SK-N-SH treated with all-trans-retinoic acid at 6 μM for 48 hours (cell line): ENCODE measurements around the gene FAM234A.
"Not testable (repeated sequence)": the region's sequence is repeated elsewhere in the genome, so short reads cannot be mapped to it uniquely, and the experiment has no call there.

ENCODE experiments used
- ATAC-seq: fragments of 200-7000 bp; cut with Tn5 transposase; 3 replicates; pipeline ENCODE4 v1.9.1; 2020; ENCODE audit warnings: mild to moderate bottlenecking, moderate library complexity
- BACH2 ChIP-seq: fragments of 250-450 bp; sonication (Bioruptor Pico); IDR thresholded peaks from 2 replicates; pipeline ENCODE4 v1.9.0; 2021; ENCODE audit warnings: mild to moderate bottlenecking, borderline replicate concordance
- CREB5 ChIP-seq: fragments of 250-450 bp; sonication (Bioruptor Pico); IDR thresholded peaks from 2 replicates; pipeline ENCODE4 v1.5.1; 2020; ENCODE audit warnings: low read depth, mild to moderate bottlenecking, moderate library complexity
- CSDC2 ChIP-seq: fragments of 250-450 bp; sonication (Bioruptor Pico); IDR thresholded peaks from 2 replicates; pipeline ENCODE4 v1.5.0; 2020; ENCODE audit warnings: mild to moderate bottlenecking, moderate library complexity
- CSRNP3 ChIP-seq: fragments of 250-450 bp; sonication (Bioruptor Pico); IDR thresholded peaks from 2 replicates; pipeline ENCODE4 v1.5.1; 2021; ENCODE audit warnings: mild to moderate bottlenecking, moderate library complexity
- GLIS3 ChIP-seq: fragments of 250-450 bp; sonication (Bioruptor Pico); IDR thresholded peaks from 2 replicates; pipeline ENCODE4 v1.5.0; 2020; ENCODE audit warnings: mild to moderate bottlenecking, moderate library complexity
- ISL1 ChIP-seq: fragments of 250-450 bp; sonication (Bioruptor Pico); IDR thresholded peaks from 2 replicates; pipeline ENCODE4 v2.1.2; 2022; ENCODE audit warnings: mild to moderate bottlenecking, moderate library complexity
- OSR1 ChIP-seq: fragments of 250-450 bp; sonication (Bioruptor Pico); IDR thresholded peaks from 2 replicates; pipeline ENCODE4 v1.8.0; 2022; ENCODE audit warnings: moderate library complexity, mild to moderate bottlenecking, inconsistent platforms
- PATZ1 ChIP-seq: fragments of 250-450 bp; sonication (Bioruptor Pico); IDR thresholded peaks from 2 replicates; pipeline ENCODE4 v1.8.0; 2020; ENCODE audit warnings: mild to moderate bottlenecking, moderate library complexity, borderline replicate concordance
- PPARA ChIP-seq: fragments of 250-450 bp; sonication (Bioruptor Pico); IDR thresholded peaks from 2 replicates; pipeline ENCODE4 v1.5.0; 2020; ENCODE audit warnings: mild to moderate bottlenecking, borderline replicate concordance
- RARB ChIP-seq: fragments of 250-450 bp; sonication (Bioruptor Pico); IDR thresholded peaks from 2 replicates; pipeline ENCODE4 v1.8.0; 2021; ENCODE audit warnings: mild to moderate bottlenecking, moderate library complexity
- SNAI2 ChIP-seq: fragments of 250-450 bp; sonication (Bioruptor Pico); IDR thresholded peaks from 2 replicates; pipeline ENCODE4 v1.5.0; 2020; ENCODE audit warnings: mild to moderate bottlenecking, moderate library complexity
- TCF4 ChIP-seq: fragments of 250-450 bp; sonication (Bioruptor Pico); IDR thresholded peaks from 2 replicates; pipeline ENCODE4 v1.8.0; 2021; ENCODE audit warnings: mild to moderate bottlenecking, moderate library complexity, borderline replicate concordance
- TOX ChIP-seq: fragments of 250-450 bp; sonication (Bioruptor Pico); IDR thresholded peaks from 2 replicates; pipeline ENCODE4 v1.8.0; 2021; ENCODE audit warnings: mild to moderate bottlenecking, moderate library complexity, borderline replicate concordance
- ZC3H10 ChIP-seq: fragments of 250-450 bp; sonication (Bioruptor Pico); IDR thresholded peaks from 2 replicates; pipeline ENCODE4 v1.5.1; 2021; ENCODE audit warnings: mild to moderate bottlenecking, moderate library complexity
- ZFP3 ChIP-seq: fragments of 250-450 bp; sonication (Bioruptor Pico); IDR thresholded peaks from 2 replicates; pipeline ENCODE4 v1.5.0; 2020; ENCODE audit warnings: mild to moderate bottlenecking, moderate library complexity
- ZFP30 ChIP-seq: fragments of 450-650 bp; formaldehyde crosslinking; IDR thresholded peaks from 2 replicates; pipeline ENCODE4 v1.5.0; 2022; ENCODE audit warnings: mild to moderate bottlenecking, moderate library complexity
- ZNF565 ChIP-seq: fragments of 450-650 bp; formaldehyde crosslinking; conservative IDR thresholded peaks from 2 replicates; pipeline ENCODE4 v1.5.0; 2020; ENCODE audit warnings: low read depth, mild to moderate bottlenecking, moderate library complexity
- ZNF8 ChIP-seq: fragments of 450-650 bp; formaldehyde crosslinking; IDR thresholded peaks from 2 replicates; pipeline ENCODE4 v1.5.0; 2020; ENCODE audit warnings: mild to moderate bottlenecking, moderate library complexity
- TF ChIP-seq, protein P1 (sequence below): fragments of 250-450 bp; sonication (Bioruptor Pico); IDR thresholded peaks from 2 replicates; pipeline ENCODE4 v1.8.0; 2021; ENCODE audit warnings: low read depth, mild to moderate bottlenecking, moderate library complexity, borderline replicate concordance

Gene FAM234A

GRCh38 chr16:255183-255582 lies 20.6 kb downstream of the FAM234A start:
- ATAC-seq, result no peak
- TF ChIP-seq ZNF565 (CRISPR knock-in tag) (no peak), CSRNP3 (CRISPR knock-in tag) (no peak), CSDC2 (CRISPR knock-in tag) (no peak), RARB (CRISPR knock-in tag) (no peak), TCF4 (CRISPR knock-in tag) (no peak), ISL1 (no peak)

- ATAC-seq, result not testable (repeated sequence)
Measured at GRCh38 chr16:258091-258490, 23.5 kb downstream of the FAM234A start.

DNA sequence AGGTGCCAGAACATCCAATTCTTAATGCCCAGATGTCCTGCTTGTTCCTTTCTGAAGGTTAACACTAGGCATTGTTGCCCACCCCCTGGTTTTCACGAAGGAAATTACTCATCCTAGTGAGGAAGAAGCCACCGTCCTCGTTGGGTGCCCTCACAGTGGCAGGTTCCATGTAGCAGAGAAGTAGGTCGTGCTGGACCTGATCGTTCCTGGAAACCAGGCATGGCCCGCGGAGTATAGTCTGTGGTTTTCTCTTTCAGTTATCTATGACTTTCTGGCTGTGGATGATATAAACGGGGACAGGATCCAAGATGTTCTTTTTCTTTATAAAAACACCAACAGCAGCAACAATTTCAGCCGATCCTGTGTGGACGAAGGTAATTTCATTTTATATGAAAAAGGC lies 24.6 kb downstream of the FAM234A start:
- ATAC-seq, result no peak
- TF ChIP-seq PPARA (CRISPR knock-in tag), result no peak
- no peak for TF ChIP-seq ISL1
- no peak for TF ChIP-seq OSR1 (CRISPR knock-in tag)
- TF ChIP-seq SNAI2, result no peak
- no peak for TF ChIP-seq BACH2 (CRISPR knock-in tag)
- TF ChIP-seq ZC3H10 (CRISPR knock-in tag), result no peak
- TF ChIP-seq GLIS3, result no peak
- no peak for TF ChIP-seq ZNF8 (CRISPR knock-in tag)
- TF ChIP-seq ZNF565 (CRISPR knock-in tag), result no peak
- no peak for TF ChIP-seq PATZ1 (CRISPR knock-in tag)
- TF ChIP-seq CREB5 (CRISPR knock-in tag), result no peak
- TF ChIP-seq ZFP30 (CRISPR knock-in tag), result no peak
- TF ChIP-seq TCF4 (CRISPR knock-in tag), result no peak
- no peak for TF ChIP-seq ZFP3 (CRISPR knock-in tag)
- no peak for TF ChIP-seq RARB (CRISPR knock-in tag)
- no peak for TF ChIP-seq TOX (CRISPR knock-in tag)
- TF ChIP-seq CSRNP3 (CRISPR knock-in tag), result no peak
- TF ChIP-seq, all 23 proteins: peak for 0

DNA sequence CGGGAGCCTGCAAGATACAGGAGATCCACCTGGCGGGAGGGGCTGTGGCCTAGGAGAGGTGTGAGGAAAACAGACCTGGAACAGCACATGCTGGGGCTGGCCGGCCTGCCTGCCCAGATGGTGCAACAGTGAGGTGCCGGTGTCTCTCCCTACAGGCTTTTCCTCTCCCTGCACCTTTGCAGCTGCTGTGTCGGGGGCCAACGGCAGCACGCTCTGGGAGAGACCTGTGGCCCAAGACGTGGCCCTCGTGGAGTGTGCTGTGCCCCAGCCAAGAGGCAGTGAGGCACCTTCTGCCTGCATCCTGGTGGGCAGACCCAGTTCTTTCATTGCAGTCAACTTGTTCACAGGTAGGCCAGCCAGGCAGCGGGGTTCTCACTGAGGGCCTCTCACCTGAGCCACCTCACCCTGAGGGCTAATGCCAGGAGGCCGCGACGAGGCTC lies 25.2 kb downstream of the FAM234A start:
- ATAC-seq, result no peak
- TF ChIP-seq ZC3H10 (CRISPR knock-in tag), result no peak
- TF ChIP-seq CREB5 (CRISPR knock-in tag), result no peak
- TF ChIP-seq, protein P1, sequence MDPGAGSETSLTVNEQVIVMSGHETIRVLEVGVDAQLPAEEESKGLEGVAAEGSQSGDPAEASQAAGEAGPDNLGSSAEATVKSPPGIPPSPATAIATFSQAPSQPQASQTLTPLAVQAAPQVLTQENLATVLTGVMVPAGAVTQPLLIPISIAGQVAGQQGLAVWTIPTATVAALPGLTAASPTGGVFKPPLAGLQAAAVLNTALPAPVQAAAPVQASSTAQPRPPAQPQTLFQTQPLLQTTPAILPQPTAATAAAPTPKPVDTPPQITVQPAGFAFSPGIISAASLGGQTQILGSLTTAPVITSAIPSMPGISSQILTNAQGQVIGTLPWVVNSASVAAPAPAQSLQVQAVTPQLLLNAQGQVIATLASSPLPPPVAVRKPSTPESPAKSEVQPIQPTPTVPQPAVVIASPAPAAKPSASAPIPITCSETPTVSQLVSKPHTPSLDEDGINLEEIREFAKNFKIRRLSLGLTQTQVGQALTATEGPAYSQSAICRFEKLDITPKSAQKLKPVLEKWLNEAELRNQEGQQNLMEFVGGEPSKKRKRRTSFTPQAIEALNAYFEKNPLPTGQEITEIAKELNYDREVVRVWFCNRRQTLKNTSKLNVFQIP (CRISPR knock-in tag), result no peak
- no peak for TF ChIP-seq ZFP30 (CRISPR knock-in tag)
- no peak for TF ChIP-seq SNAI2
